ENCODE results near the gene FN3K.

GRCh38 chr17:82743344-82744219 lies 8.2 kb downstream of the FN3K start:
- TF ChIP-seq SNAI2 (CRISPR knock-in tag; IDR thresholded peaks at IDR 0.05) (no peak), ZFP3 (CRISPR knock-in tag; IDR thresholded peaks at IDR 0.05) (no peak), GLIS3 (CRISPR knock-in tag; IDR thresholded peaks at IDR 0.05) (no peak), TOX (CRISPR knock-in tag; IDR thresholded peaks at IDR 0.05; ENCODE audit: borderline replicate concordance) (no peak), CSDC2 (CRISPR knock-in tag; IDR thresholded peaks at IDR 0.05) (no peak)

Data from SK-N-SH treated with all-trans-retinoic acid at 6 μM for 48 hours (cell line).